ENCODE measurements around the gene FGFRL1.

GRCh38 chr4:1049591-1049905, 38.1 kb downstream of the FGFRL1 start:
- no peak for TF ChIP-seq CTCF (IDR thresholded peaks at IDR 0.05)
- no peak for TF ChIP-seq POLR2A (IDR thresholded peaks at IDR 0.05)
